Hindlimb muscle (tissue), 1 donor: Measurements from ENCODE around the gene HOXA7. TPM values are rescaled to one million over a fixed set of nuclear protein-coding genes. Genes with fewer than 3 reads are reported as not detected.

Experiments
- DNase-seq: peaks from one replicate; pipeline ENCODE4 v3.0.0-alpha.2; 2013
- polyA plus RNA-seq: library from polyadenylated mRNA; unstranded; fragments of 120-200 nt; gene quantifications from one replicate; pipeline ENCODE4 v1.2.1, GENCODE V29; 2013; ENCODE audit not compliant: insufficient read length

Gene HOXA7
- polyA plus RNA-seq, 1 donor, result 13.5 TPM

DNA sequence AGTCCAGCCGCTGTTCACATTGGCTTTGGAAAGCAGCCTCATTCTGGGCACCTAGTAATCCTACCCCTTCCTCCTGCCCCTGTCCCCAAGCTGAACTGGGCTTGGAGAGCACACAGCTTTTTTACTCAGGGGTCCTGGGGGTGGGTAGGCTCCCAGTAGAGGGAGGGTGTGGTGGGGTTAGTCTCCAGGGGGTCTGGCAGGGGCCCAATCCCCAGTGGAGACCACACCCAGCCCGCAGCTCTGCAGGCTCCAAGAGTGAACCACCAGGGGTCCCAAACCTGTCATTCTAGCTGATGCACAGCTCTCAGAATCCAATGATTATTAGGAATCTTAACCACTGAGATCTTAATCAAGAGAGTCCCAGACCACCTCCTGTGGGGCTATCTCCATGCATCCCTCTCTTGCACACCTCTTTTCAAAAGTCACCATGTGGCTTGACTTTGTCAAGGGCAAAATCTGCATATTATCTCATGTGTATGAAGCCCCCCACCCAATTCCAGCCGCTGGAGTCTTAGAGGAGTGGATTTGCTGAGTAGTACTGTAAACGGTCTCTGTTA, 25.9 kb upstream of the HOXA7 start:
- no peak for DNase-seq

DNA sequence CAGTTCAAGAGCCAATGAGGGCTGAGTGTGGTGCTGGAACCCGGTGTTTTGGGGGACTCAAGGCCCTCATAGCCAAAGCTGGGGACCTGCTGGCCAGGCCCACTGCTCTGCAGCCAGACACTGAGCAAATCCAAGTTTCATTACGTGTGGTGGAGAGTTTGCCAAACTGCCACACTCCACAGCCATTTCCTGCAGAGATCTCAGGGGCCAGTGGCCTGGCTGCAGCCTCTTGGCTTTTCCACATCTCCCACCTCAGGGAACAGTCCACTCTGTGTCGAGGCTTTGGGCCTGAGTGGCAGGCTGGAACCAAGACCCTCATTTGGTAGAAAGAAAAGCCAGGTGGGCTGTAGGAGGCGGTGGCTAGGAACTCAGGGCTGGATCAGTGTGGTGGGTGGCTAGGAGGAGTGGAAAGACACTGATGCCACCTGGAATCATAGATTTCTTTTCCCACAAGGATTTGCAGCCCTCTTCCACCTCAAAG, 25.4 kb upstream of the HOXA7 start:
- DNase-seq, result no peak

DNA sequence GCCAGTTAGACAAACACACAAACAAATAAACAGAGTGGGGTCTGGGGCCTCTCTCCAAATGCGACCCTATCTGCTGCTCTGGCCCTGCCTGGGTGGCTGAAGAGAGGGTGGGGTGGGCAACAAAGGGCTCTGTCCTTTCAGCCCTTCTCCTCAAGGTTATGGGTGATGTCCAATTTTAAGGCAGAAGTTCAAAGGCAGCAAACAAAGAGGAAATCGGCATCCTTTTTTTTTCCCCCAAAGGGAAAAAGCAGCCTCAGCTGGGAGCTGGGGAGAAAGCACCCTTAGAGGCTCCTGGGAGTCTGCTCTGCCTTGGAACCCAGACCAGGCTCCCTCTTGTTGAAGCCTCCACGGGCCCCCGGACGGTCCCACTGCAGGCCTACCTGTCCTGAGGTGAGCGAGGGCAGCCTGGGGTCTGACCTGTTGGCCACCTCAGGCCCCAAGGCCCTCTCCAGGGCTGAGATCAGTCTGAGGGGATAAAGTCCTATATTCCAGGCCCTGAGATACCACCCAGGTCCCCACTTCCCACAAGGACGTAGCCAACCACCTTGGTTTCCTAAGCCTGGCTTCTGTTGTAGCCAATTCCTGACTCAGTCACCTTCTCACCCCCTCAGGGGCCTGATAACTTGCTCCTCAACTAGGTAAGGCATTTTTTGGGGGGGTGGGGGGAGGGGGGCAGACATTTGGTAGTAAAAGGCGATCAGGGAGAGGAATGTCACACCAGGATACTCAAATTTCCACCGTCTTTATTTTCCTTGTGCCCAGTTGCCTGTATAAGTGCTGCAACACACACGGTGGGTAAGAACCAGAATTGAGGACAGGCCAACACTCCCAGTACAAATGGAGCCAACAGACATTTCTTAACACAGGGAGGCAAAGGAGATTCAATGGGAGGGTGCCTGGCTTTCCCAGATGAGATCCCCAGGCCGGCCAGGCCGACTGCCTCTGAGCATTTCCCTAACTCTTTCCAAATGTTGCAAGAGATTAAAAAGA, 24.3 kb upstream of the HOXA7 start:
- no peak for DNase-seq

DNA sequence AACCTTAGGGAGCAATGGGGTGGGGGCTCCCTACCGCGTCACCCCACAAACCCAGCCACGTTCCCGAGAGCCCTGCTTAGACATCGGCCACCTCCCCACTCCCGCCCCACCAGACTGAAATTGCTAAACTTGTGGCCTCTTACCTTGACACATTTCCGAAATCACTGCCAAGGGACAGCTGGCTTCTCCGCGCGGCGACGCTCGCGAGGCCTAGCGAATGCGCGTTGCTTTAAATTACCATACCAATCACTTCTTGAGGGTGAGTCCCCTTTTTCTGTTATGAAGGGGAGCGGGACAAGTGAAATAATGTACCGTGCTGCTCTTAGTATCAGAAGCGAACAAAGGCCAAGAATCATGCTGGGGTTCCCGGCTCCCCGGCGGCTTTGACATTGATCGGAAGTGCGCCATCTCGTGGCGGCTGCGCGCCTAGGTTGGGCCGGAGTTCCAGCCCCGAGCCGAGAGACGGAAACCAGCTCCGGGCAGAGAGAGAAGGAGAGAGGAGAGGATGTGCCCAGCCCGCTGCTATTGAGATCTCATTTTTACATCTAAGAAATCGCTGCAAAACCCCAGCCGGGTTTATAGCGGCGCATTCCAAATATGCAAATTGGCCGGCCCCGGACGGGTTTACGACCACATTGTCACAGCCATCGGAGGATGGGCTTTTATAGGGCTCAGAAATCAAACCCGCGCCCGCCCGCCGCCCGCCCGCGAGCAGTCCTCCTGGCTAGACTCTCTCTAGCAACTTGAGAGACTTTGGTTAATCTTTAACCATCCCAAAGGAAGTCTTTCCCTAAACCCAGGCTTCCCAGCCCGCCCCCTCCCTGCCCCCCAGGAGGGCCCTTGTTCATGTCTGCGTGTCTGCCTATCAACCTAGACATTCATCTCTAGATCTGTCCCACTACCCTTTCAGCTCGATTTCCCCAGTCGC, 23.3 kb upstream of the HOXA7 start:
- peak; percentile 93 for DNase-seq

DNA sequence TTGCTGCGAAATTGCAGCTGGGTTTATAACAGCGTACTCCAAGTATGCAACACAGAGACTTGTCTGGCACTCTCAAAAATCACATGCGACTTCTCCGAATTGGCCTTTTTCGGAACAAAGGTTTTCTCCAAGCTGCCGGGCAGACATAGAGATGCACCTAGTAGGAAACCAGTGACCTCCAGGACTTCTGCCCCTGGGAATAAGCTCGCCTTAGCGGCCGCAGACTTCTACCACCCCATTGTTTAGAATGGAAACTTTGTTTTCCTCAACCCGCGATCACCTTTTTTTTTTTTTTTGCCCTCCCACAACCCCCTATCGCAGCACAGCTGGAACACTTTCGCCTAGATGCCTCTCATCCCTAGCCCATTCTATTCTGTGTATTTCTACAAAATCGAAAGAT, 22.6 kb upstream of the HOXA7 start:
- no peak for DNase-seq

DNA sequence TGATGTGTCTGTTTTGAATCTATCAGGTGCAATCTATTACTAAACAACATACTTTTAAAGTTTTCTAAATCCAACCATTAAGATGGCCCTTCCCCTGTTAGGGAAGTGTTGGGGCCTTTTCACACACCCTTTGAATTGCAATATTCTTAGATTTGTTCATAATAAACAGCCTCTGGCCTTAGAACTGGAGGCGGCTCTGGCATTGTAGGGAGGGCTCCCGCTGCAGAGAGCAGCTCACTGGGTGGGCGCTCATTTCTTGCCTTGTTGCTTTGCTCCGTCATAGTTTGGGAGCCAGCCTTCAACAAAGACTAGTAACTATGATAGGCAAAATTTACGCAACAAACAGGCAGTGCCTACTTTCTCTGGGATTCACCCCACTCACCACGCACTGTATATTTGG, 21.9 kb upstream of the HOXA7 start:
- no peak for DNase-seq

DNA sequence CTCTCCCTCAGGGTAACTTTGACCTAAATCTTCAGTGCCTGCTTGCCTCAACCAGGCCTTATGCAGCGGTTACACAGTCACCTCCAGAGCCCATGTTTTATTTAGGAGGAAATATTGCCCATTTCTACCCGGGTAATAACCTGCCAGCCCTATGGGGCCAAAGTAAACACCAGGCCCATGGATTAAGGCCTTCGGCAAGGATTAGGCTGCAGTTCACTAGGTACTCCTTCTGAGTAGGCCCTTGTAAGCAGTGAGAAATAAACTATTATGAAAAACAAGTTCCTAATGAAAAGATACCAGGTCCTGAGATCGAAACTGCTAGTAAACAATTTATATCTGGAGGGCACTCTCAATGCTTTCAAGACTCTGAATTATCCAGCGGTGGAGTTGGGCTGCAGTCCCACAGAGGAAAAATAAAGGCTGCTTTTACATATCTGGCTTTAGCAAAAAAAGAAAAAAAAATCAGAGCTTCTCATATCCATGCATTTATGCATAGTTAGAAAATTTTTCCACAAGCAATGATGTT, 21.4 kb upstream of the HOXA7 start:
- DNase-seq, result no peak

DNA sequence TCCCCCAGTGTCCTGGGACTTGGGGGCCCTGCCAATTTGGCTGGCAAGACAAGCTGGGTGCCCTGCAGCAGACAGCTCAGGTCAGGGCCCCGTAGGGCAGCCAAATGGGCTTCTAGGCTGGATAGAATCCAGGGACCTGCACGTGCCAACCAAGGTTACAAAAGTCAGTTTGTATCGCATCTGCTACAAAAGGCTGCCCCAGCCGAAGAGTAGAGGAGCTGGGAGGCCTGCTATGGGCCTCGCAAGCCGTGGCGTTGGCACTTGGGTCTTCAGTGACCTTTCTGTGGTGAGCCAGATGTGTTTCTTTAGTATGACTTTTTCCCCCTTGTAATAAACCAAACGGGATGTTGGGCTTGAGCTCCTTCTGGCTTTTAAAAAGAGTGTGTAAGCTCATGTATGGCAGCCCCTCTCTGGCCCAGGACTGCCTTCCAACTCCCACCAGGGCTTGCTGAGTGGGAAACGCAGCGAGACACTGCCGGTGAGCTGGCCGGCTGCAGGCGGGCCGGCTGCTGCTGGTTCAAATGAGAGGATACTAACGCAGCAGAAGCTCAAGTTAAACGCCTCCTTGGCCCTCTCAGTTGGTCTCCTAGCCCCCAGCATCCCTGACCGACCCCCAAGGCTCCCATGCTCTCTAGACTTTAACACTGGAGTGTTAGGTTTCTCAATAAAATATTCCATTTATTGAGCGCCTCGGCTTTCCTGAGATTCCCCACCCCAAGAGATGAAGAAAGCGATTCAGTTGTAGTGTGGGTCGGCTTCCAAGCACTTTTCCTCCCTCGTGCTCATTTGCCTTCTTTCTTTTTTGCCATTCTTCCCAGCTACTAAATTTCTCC, 20.7 kb upstream of the HOXA7 start:
- no peak for DNase-seq

DNA sequence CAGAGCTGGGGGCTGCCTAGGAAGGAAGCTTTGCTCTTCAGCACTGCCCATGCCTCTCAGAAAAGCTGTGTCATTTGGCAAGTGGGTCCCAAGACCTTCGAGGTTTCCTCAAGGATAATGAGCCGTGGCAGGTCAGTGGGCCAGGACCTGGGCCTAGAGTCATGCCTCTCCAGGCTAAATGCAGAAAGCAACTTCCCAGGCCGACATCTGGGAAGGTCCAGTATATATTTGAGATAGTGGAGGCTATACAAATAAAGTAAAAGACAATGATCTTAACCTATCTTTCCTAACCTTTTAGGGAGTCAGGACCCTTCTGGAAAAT, 20.0 kb upstream of the HOXA7 start:
- no peak for DNase-seq

DNA sequence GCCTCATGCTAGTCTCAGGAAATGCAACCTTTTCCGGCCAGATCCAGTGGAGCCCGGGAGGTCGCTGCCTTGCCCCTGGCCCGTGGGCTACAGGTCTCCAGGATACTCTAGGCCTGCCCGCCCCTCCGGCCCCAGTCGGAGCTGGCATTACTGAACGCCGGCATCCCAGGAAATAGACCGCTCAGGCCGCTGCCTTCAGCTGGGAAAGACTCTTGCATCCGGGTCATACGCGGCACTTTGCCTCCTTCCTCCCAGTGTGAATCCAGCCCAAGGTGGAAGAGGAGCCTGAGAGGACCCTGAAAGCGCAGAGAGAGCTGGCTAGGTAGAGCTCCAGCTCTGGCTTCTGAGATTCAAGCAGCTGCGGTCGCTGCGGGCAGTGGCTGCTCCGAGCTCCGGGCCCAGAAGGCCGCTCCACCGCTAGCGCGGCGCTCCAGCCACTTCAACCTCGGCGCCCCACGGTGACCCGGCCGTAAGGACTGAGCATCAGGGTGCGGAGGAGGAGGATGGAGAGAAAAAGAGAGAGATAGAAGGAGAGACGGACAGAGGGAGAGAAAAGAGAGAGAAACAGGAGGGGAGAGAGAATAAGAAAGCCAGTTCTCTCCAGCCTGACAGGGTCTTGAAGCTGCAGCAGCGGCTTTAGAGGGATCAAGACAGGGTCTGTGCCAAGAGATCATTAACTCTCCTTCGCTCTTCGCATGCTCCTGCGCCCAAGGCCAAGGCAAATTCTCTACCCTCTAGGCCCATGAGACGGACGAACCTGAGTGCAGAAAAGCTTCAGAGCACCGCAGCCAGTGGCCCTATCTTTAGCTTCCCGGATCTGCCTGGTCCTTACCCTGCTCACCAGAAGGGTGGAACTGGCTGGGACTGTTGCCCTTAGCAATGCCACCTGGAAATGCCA, 19.4 kb upstream of the HOXA7 start:
- no peak for DNase-seq

DNA sequence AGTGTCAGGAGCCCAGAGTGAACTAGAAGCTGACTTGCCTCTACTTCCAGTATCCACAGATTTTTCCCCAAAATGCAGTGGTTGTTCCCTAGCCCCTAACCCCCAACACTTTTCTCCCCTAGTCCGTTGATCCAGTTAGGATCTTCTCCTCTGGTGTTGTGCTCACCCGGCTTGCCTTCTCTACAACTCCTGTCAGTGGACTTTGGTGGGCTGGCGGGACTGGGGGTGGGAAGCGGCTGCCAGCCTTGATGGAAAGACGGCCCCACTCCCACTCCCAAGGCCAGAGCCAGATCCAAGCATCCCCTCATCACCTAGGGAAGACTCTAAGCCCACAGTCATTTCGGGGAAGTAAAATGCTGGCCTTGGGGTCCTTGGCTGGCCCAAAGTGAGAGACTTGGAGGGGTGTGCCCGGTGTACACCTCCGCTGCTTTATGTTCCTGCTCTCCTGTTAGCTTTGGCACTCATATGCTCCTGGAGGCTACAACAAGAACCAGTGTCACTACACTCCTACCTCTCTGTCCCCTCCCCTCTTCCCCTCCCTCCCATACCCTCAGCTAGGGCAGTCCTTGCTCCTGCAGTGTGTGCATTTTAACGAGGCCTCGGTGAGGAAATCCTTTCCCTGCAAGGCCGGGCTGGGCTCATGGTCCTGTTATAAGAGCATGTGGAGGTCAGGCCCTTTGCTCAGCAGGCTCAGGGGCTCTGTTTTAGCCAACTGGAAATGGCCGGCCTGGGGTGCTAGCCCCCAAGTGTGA, 18.6 kb upstream of the HOXA7 start:
- DNase-seq, result no peak

DNA sequence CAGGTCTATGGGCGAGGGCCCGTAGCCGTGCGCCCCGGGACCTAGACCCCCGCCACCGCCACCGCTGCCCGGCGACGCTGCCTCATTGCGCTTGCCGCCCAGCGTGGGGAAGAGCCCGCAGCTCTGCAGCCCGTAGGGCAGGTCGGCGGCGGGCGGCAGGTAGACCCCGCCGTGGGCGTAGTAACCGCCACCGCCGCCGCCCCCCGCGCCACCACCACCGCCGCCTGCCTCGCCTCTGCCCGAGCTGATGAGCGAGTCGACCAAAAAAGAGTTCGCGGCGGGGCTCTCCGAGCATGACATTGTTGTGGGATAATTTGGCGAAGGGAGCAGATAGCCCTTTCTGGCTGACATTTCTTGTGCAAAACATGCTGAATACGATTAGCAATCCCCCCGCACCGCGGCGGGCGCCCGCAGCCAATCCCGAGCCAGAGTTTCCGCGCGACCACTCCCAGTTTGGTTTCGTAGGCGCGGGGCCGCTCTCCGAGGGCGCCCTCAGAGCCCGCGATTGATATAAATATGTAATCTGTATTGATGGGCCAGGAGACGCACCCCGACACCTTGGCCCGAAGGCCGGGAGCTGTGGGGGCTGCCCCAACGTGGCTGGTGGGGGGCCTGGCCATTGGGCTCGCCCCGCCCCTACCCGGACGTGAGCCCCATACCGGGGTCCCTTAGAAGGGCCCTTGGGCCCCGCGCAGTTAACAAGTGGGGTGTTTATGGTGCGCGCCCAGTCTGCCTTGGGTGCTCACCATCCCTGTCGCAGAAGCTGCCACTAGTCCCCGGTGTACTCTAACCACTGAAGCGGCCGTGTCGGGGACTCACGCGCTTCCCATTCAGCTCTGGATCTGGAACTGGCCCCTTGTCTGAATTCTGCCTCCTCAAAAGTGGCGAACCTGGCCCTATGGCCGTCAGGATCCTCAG, 17.7 kb upstream of the HOXA7 start, which contains the start of gene HOXA10:
Gene HOXA10 (minus strand): TSS at position 365 of the 918 bp plus-strand sequence. CDS start 14 bp downstream, at position 351.
- no peak for DNase-seq

DNA sequence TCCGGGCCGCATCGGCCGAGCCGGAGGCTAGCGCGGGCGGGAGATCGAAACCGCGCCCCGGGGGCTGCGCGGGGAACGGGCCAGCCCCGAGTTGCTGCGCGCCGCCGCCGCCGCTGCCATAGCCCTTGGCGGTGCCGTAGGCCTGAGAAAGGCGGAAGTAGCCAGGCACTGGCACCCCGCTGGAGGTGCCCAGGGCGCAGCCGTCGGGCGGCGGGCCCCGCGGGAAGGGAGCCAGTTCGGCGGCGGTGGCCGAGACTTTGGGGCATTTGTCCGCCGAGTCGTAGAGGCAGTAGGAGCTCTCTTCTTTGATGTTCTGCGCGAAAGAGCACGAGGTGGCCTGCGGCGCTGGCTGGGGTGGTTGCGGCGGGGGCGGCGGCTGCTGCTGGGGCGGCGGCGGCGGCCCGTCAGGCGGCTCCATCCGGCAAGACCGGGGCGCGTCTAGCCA, 17.1 kb upstream of the HOXA7 start:
- no peak for DNase-seq

DNA sequence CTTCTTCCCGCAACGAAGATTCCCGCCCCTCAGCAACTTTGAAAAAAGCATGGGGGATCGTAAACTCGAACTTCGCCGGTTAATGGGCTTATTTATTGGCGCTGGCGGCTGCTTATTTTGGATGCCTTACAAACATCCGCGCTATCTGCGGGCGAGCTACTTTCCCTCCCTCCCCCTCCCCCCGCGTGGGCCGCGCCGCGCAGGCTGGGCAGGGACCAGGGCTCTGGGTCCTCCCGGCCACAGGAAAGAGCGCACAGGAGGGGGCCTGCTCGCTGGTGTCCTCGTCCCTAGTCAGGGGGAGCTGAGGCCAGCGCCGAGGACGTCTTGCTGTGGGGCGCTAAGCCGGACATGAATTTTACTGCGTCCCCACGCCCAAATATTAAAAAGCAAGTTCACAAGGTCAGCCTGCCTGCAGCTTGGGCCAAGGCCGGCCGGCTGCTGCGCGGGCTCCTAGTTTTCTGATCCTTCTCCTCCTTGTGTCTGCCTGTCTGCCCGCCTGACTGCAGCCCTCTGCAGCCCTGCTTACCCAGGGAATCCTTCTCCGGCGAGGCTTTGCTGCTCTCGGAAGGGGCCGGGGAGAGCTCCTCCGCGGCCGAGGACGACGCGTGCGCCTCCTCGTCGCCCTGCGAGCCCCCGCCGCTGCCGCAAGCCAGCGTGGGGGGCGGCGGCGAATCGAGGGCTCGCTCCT, 16.5 kb upstream of the HOXA7 start:
- peak; percentile 87 for DNase-seq

DNA sequence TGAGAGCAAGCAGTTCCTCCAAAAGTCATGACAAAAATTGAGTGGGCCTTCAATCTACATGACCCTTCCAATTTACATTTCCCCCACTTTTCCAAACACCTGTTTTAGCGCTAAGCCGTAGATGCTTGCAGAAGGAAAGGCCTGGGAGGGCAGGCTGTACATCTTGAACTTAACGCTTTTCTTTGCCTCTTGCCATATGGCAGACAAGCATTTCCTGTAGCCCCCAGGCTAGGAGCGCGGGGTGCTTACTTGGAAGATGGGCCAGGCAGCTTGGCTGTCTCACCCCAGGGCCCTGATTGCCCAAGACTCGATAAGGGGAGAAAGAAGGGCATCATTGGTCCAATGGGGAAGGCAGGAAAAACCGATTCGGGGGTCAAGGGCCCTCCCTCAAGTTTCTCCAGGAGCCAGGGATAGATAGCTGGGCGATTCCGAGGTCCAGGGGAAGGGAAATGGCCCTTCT, 15.9 kb upstream of the HOXA7 start:
- no peak for DNase-seq

DNA sequence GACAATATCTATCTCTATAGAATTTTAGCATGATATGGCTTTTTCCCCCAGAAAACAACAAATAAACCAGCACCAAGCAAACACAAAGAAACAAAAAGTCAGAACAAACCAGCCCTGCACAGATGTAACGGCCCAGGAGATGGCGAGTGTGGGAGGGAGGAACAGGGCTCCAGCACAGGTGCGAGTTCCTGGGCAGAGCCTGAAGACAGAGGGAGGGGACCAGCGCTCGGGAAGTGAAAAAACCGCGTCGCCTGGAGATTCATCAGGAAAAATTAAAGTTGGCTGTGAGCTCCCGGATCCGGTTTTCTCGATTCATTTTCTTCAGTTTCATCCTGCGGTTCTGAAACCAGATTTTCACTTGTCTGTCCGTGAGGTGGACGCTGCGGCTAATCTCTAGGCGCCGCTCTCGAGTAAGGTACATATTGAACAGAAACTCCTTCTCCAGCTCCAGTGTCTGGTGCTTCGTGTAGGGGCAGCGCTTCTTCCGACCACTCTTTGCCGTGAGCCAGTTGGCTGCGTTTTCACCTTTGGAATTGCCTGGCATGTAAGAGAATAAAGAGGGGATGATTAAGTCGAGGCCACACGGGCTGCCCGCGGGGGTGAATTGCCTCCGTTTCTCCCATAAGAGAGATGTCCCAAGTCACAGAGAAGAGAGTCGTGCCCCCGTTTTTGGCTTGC, 15.3 kb upstream of the HOXA7 start:
- no peak for DNase-seq

DNA sequence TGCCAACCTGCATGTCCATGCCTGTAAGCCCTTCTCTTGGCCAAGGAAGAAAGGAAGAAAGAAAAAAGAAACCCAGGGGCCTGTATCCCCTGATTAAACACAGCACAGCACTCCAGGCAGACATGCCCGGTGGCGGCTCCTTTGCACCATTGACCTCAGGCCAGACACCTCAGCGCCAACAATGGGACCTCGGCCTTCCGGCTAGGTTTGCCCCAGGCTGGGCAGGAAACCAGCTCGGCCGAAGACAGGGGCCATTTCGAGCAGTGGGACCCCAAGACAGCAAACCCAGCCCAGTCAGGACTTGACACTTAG, 14.8 kb upstream of the HOXA7 start:
- no peak for DNase-seq
